GM23338 (cell line): ENCODE data around the gene B3GALNT1. TPM values are rescaled to one million over a fixed set of nuclear protein-coding genes. Genes with fewer than 3 reads are reported as not detected.

Experiments used
- ATAC-seq: fragments of 200-7000 bp; cut with Tn5 transposase; 3 replicates; pipeline ENCODE4 v1.9.1; 2020
- DNase-seq: peaks from one replicate; pipeline ENCODE4 v3.0.0-alpha.2; 2015; ENCODE audit warnings: low spot score
- H2AFZ ChIP-seq: fragments of 200-600 bp; sonication (generic); 2 replicates; pipeline ENCODE4 v1.8.0; 2016; ENCODE audit warnings: antibody characterized with exemption, mild to moderate bottlenecking, moderate library complexity
- H3F3A ChIP-seq: fragments of 200-600 bp; sonication (generic); replicated peaks from 2 replicates; pipeline ENCODE4 v1.8.0; 2017; ENCODE audit warnings: antibody characterized with exemption, mixed run types, low read depth
- H3K27ac ChIP-seq: fragments of 200-600 bp; sonication (generic); 2 replicates; pipeline ENCODE4 v1.6.1; 2016; ENCODE audit warnings: low read depth
- H3K27me3 ChIP-seq: fragments of 200-600 bp; sonication (generic); 2 replicates; pipeline ENCODE4 v1.8.0; 2016; ENCODE audit warnings: mild to moderate bottlenecking, mixed run types, moderate library complexity; ENCODE audit not compliant: insufficient read depth
- H3K36me3 ChIP-seq: fragments of 200-600 bp; sonication (generic); 2 replicates; pipeline ENCODE4 v1.8.0; 2016; ENCODE audit warnings: mild to moderate bottlenecking; ENCODE audit not compliant: insufficient read depth
- H3K4me1 ChIP-seq: fragments of 200-600 bp; sonication (generic); 2 replicates; pipeline ENCODE4 v1.8.0; 2016; ENCODE audit warnings: mild to moderate bottlenecking, moderate library complexity; ENCODE audit not compliant: insufficient read depth
- H3K4me2 ChIP-seq: fragments of 200-600 bp; sonication (generic); 2 replicates; pipeline ENCODE4 v1.7.1; 2017; ENCODE audit warnings: mixed run types
- H3K4me3 ChIP-seq: fragments of 200-600 bp; sonication (generic); 2 replicates; pipeline ENCODE4 v1.6.1; 2016; ENCODE audit warnings: mixed run types
- H3K79me2 ChIP-seq: fragments of 200-600 bp; sonication (generic); replicated peaks from 2 replicates; pipeline ENCODE4 v1.8.0; 2017; ENCODE audit warnings: mild to moderate bottlenecking; ENCODE audit not compliant: insufficient read depth
- H3K9me2 ChIP-seq: fragments of 200-600 bp; sonication (generic); 2 replicates; pipeline ENCODE4 v1.8.0; 2017; ENCODE audit not compliant: insufficient read depth
- H4K20me1 ChIP-seq: fragments of 200-600 bp; sonication (generic); replicated peaks from 2 replicates; pipeline ENCODE4 v1.8.0; 2017; ENCODE audit warnings: mild to moderate bottlenecking; ENCODE audit not compliant: insufficient read depth
- H3K27ac Mint-ChIP-seq: 2 replicates; pipeline ENCODE4 v1.8.0; 2020; ENCODE audit warnings: inconsistent platforms, mild to moderate bottlenecking, moderate library complexity, mixed read lengths
- H3K27me3 Mint-ChIP-seq: 3 replicates; pipeline ENCODE4 v1.8.0; 2022; ENCODE audit warnings: low read depth, mild to moderate bottlenecking, moderate library complexity, mixed read lengths, inconsistent platforms; ENCODE audit not compliant: insufficient read depth, poor library complexity
- H3K36me3 Mint-ChIP-seq: 3 replicates; pipeline ENCODE4 v1.8.0; 2021; ENCODE audit warnings: low read depth, mild to moderate bottlenecking, inconsistent platforms, moderate library complexity, mixed read lengths
- H3K4me1 Mint-ChIP-seq: 3 replicates; pipeline ENCODE4 v1.8.0; 2020; ENCODE audit warnings: mild to moderate bottlenecking, inconsistent platforms, mixed read lengths
- H3K4me3 Mint-ChIP-seq: 3 replicates; pipeline ENCODE4 v1.8.0; 2021; ENCODE audit warnings: moderate library complexity, mild to moderate bottlenecking, inconsistent platforms, mixed read lengths
- H3K9me3 Mint-ChIP-seq: 3 replicates; pipeline ENCODE4 v1.8.0; 2020; ENCODE audit warnings: moderate library complexity, mild to moderate bottlenecking, inconsistent platforms, mixed read lengths
- CREB1 ChIP-seq: fragments of 250-450 bp; sonication (Bioruptor Pico); IDR thresholded peaks from 2 replicates; pipeline ENCODE4 v1.5.0; 2020; ENCODE audit warnings: low read depth, mild to moderate bottlenecking, moderate library complexity
- EZH2 ChIP-seq: fragments of 200-600 bp; sonication (generic); IDR thresholded peaks from one replicate; pipeline ENCODE4 v1.8.0; 2017; ENCODE audit warnings: antibody characterized with exemption, mild to moderate bottlenecking, low read depth; ENCODE audit not compliant: unreplicated experiment
- JUNB ChIP-seq: IDR thresholded peaks from one replicate; pipeline ENCODE4 v1.6.1; 2016; ENCODE audit warnings: antibody characterized with exemption; ENCODE audit not compliant: unreplicated experiment
- NANOG ChIP-seq: IDR thresholded peaks from 2 replicates; pipeline ENCODE4 v1.6.1; 2016; ENCODE audit warnings: antibody characterized with exemption, borderline replicate concordance
- POLR2AphosphoS5 ChIP-seq: IDR thresholded peaks from 2 replicates; pipeline ENCODE4 v1.6.1; 2016; ENCODE audit warnings: antibody characterized with exemption, low read depth
- STAT1 ChIP-seq: IDR thresholded peaks from one replicate; pipeline ENCODE4 v1.6.1; 2016; ENCODE audit warnings: antibody characterized with exemption; ENCODE audit not compliant: unreplicated experiment
- ZNF114 ChIP-seq: fragments of 250-450 bp; sonication (Bioruptor Pico); IDR thresholded peaks from 2 replicates; pipeline ENCODE4 v1.5.0; 2020; ENCODE audit warnings: mild to moderate bottlenecking, moderate library complexity
- ZNF331 ChIP-seq: fragments of 250-450 bp; sonication (Bioruptor Pico); IDR thresholded peaks from 2 replicates; pipeline ENCODE4 v1.5.0; 2020; ENCODE audit warnings: low read depth, mild to moderate bottlenecking, moderate library complexity
- long read RNA-seq: library from polyadenylated mRNA; unstranded; transcript quantifications from one replicate; pipeline ENCODE4 v2.0.0, GENCODE V29; 2020; ENCODE audit not compliant: unreplicated experiment
- polyA plus RNA-seq: library from polyadenylated mRNA; unstranded; fragments of >200 nt; fragmentation: Nextera tagmentation; extraction: Ambion mirVana; gene quantifications from 2 replicates; pipeline ENCODE4 v1.2.1, GENCODE V29; 2016
- total RNA-seq: library from RNA; depleted of rRNA; stranded (reverse); fragments of >200 nt; shearing (Covaris generic); gene quantifications from 2 replicates; pipeline ENCODE4 v1.2.3, GENCODE V29; 2014; rRNA removed
- TF ChIP-seq, protein P1 (sequence below): IDR thresholded peaks from 2 replicates; pipeline ENCODE4 v1.6.1; 2016; ENCODE audit warnings: antibody characterized with exemption
- TF ChIP-seq, protein P2 (sequence below): fragments of 250-450 bp; sonication (Bioruptor Pico); IDR thresholded peaks from 2 replicates; pipeline ENCODE4 v1.5.0; 2020; ENCODE audit warnings: mild to moderate bottlenecking, moderate library complexity

B3GALNT1 gene, protein sequence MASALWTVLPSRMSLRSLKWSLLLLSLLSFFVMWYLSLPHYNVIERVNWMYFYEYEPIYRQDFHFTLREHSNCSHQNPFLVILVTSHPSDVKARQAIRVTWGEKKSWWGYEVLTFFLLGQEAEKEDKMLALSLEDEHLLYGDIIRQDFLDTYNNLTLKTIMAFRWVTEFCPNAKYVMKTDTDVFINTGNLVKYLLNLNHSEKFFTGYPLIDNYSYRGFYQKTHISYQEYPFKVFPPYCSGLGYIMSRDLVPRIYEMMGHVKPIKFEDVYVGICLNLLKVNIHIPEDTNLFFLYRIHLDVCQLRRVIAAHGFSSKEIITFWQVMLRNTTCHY
- total RNA-seq: 5.9 and 8.3 TPM in 2 replicates
- polyA plus RNA-seq: 3.1 and 3.3 TPM in 2 replicates
- long read RNA-seq, partial matches to known transcripts: 1 of 5 reads
- long read RNA-seq, other reads (novel, unspliced or antisense): 1 of 5 reads

DNA sequence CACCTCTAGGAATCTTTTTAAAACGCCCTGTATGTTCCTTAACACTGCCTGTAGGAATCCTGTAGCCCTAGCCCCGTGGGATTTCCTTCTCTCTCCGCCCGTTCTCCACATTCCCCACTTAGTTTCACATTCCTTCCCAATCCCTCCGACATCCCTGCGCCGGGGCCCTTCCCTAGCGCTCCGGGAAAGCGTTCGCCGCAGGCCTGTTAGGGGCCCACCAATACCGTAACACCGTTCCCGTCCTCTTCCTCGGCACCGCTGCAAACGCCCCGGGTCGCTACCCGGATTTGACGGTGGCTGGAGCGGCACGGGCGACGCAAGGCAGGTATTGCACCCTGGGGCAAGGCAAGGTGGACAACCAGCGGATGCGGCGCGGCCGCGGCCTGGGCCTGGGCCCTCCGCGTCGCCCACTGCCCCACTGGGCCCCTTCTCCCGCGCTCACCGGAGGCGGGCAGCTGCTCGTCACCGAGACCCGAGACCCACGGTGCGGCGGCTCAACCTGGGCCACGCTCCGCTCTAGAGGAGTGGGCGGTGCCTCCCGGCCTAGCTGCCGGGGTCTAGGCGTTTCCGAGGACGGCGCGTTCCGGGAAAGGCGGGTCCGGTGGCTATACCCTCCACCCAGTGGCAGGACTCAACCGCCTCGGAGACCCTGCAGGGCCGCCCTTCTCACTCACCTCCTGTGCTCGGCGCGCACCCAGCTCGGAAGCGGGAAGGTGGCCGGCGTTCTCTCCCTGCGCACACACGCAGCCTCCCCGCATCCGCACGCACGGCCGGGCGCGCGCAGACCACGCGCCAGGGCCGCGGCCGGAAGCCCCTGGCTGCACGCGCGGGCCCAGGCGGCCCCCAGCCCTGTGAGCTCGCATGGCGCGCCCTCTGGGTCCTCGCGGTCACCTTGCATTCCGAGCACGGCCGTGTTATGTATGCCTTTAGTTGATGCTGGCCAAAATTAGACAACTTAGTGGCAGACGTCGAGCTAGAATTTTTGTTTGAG lies at the start of gene B3GALNT1:
Gene B3GALNT1, minus strand, starts transcription at position 789 of the 991 bp plus-strand sequence. CDS start 18,595 bp downstream, outside the sequence.
- Histone ChIP-seq H3K27me3 (peaks cover 29% of the 10 kb centered on the region), H3K27ac (no peak within 1 kb of the TSS), H3K9me2 (no peaks in the 10 kb centered on the region), H3K36me3 (no peaks in the 10 kb centered on the region), H3K79me2 (no peaks in the 10 kb centered on the region), H4K20me1 (no peaks in the 10 kb centered on the region), H3K4me1 (0 out of 2 replicates have a peak, but pooled peaks cover 6% of the 10 kb centered on the region), H3F3A (peaks cover 6% of the 10 kb centered on the region; the same call in 1 of the 2 replicates), H3K4me2 (peak within 1 kb of the TSS; percentile 76), H2AFZ (peak within 1 kb of the TSS; percentile 99), H3K4me3 (peak within 1 kb of the TSS; percentile 62)
- peaks cover 7% of the 10 kb centered on the region; the same call in 2 of the 3 replicates for H3K9me3 Mint-ChIP-seq
- H3K27ac Mint-ChIP-seq: no peak within 1 kb of the TSS
- ATAC-seq: peak; percentile 91
- TF ChIP-seq POLR2AphosphoS5 (peak; percentile 50), ZNF331 (CRISPR knock-in tag) (no peak), ZNF114 (CRISPR knock-in tag) (no peak)
- TF ChIP-seq, protein P1, sequence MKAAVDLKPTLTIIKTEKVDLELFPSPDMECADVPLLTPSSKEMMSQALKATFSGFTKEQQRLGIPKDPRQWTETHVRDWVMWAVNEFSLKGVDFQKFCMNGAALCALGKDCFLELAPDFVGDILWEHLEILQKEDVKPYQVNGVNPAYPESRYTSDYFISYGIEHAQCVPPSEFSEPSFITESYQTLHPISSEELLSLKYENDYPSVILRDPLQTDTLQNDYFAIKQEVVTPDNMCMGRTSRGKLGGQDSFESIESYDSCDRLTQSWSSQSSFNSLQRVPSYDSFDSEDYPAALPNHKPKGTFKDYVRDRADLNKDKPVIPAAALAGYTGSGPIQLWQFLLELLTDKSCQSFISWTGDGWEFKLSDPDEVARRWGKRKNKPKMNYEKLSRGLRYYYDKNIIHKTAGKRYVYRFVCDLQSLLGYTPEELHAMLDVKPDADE: no peak
- peak within 1 kb of the TSS; percentile 79 for H3K4me3 Mint-ChIP-seq
- H3K36me3 Mint-ChIP-seq: peaks cover 3% of the 10 kb centered on the region; the same call in 1 of the 3 replicates
- peak; percentile 87 for DNase-seq
- H3K4me1 Mint-ChIP-seq: peaks cover 5% of the 10 kb centered on the region
- peaks cover 20% of the 10 kb centered on the region for H3K27me3 Mint-ChIP-seq

DNA sequence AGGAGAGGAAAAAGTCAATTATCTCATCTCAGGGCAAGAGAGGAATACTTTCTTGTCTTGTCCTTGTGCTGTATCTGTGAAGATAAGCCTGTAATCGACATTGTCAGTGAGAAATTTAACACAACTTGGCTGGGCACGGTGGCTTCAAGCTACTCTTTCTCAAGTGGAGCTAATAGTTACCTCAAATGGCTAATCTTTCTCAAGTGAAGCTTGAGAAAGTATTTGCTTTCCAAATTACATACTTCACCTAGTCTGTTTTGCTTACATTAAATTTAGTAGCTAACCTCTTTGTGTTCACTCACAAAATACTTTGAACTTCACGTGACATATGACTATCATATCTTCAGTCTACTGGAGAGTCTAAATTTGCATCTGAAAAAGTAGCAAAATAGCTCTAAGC lies 48.3 kb upstream of the B3GALNT1 start:
- Histone ChIP-seq H4K20me1 (no peaks in the 10 kb centered on the region), H3K27ac (no peak overlapping the region), H3K9me2 (peaks cover 6% of the 10 kb centered on the region; the same call in 1 of the 2 replicates), H3K36me3 (no peaks in the 10 kb centered on the region), H3K4me1 (no peaks in the 10 kb centered on the region), H3K27me3 (no peaks in the 10 kb centered on the region), H3K4me3 (no peak overlapping the region), H2AFZ (no peak overlapping the region), H3K79me2 (no peaks in the 10 kb centered on the region), H3K4me2 (no peak overlapping the region), H3F3A (no peaks in the 10 kb centered on the region)
- Mint-ChIP-seq H3K4me3 (no peak overlapping the region), H3K9me3 (no peaks in the 10 kb centered on the region), H3K4me1 (peaks cover 6% of the 10 kb centered on the region; the same call in 1 of the 3 replicates), H3K36me3 (no peaks in the 10 kb centered on the region), H3K27me3 (no peaks in the 10 kb centered on the region), H3K27ac (no peak overlapping the region)
- no peak for DNase-seq
- no peak for ATAC-seq
- TF ChIP-seq CREB1 (CRISPR knock-in tag) (no peak), EZH2 (no peak), ZNF114 (CRISPR knock-in tag) (no peak), STAT1 (no peak), NANOG (no peak), JUNB (no peak)
- TF ChIP-seq, protein P1: no peak
- TF ChIP-seq, protein P2, sequence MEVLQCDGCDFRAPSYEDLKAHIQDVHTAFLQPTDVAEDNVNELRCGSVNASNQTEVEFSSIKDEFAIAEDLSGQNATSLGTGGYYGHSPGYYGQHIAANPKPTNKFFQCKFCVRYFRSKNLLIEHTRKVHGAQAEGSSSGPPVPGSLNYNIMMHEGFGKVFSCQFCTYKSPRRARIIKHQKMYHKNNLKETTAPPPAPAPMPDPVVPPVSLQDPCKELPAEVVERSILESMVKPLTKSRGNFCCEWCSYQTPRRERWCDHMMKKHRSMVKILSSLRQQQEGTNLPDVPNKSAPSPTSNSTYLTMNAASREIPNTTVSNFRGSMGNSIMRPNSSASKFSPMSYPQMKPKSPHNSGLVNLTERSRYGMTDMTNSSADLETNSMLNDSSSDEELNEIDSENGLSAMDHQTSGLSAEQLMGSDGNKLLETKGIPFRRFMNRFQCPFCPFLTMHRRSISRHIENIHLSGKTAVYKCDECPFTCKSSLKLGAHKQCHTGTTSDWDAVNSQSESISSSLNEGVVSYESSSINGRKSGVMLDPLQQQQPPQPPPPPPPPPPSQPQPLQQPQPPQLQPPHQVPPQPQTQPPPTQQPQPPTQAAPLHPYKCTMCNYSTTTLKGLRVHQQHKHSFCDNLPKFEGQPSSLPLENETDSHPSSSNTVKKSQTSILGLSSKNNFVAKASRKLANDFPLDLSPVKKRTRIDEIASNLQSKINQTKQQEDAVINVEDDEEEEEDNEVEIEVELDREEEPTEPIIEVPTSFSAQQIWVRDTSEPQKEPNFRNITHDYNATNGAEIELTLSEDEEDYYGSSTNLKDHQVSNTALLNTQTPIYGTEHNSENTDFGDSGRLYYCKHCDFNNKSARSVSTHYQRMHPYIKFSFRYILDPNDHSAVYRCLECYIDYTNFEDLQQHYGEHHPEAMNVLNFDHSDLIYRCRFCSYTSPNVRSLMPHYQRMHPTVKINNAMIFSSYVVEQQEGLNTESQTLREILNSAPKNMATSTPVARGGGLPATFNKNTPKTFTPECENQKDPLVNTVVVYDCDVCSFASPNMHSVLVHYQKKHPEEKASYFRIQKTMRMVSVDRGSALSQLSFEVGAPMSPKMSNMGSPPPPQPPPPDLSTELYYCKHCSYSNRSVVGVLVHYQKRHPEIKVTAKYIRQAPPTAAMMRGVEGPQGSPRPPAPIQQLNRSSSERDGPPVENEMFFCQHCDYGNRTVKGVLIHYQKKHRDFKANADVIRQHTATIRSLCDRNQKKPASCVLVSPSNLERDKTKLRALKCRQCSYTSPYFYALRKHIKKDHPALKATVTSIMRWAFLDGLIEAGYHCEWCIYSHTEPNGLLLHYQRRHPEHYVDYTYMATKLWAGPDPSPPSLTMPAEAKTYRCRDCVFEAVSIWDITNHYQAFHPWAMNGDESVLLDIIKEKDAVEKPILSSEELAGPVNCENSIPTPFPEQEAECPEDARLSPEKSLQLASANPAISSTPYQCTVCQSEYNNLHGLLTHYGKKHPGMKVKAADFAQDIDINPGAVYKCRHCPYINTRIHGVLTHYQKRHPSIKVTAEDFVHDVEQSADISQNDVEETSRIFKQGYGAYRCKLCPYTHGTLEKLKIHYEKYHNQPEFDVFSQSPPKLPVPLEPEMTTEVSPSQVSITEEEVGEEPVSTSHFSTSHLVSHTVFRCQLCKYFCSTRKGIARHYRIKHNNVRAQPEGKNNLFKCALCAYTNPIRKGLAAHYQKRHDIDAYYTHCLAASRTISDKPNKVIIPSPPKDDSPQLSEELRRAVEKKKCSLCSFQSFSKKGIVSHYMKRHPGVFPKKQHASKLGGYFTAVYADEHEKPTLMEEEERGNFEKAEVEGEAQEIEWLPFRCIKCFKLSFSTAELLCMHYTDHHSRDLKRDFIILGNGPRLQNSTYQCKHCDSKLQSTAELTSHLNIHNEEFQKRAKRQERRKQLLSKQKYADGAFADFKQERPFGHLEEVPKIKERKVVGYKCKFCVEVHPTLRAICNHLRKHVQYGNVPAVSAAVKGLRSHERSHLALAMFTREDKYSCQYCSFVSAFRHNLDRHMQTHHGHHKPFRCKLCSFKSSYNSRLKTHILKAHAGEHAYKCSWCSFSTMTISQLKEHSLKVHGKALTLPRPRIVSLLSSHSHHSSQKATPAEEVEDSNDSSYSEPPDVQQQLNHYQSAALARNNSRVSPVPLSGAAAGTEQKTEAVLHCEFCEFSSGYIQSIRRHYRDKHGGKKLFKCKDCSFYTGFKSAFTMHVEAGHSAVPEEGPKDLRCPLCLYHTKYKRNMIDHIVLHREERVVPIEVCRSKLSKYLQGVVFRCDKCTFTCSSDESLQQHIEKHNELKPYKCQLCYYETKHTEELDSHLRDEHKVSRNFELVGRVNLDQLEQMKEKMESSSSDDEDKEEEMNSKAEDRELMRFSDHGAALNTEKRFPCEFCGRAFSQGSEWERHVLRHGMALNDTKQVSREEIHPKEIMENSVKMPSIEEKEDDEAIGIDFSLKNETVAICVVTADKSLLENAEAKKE (CRISPR knock-in tag): no peak
